ENCODE measurements around the gene PTPRM.

GRCh38 chr18:8367217-8367988 lies 800.3 kb downstream of the PTPRM start:
- TF ChIP-seq POLR2A (IDR thresholded peaks at IDR 0.05; ENCODE audit: low read depth, low read length) (no peak), POLR2AphosphoS5 (IDR thresholded peaks at IDR 0.05; ENCODE audit: low read depth, low read length) (no peak)

Measured in GM12892 (cell line).